HepG2 (cell line): Measurements from ENCODE around the gene NDUFB6.

Source experiments
- CBFB ChIP-seq: sonication (generic); formaldehyde crosslinking; IDR thresholded peaks from 2 replicates; pipeline ENCODE4 v1.4.0; 2020; ENCODE audit warnings: missing genetic modification reagents
- CEBPB ChIP-seq: IDR thresholded peaks from 2 replicates; pipeline ENCODE4 v1.6.1; 2011; ENCODE audit warnings: low read depth, low read length, improper control_type of control experiment, borderline replicate concordance
- CEBPG ChIP-seq: IDR thresholded peaks from 2 replicates; pipeline ENCODE4 v1.6.1; 2016
- CTCF ChIP-seq: sonication (generic); formaldehyde crosslinking; IDR thresholded peaks from 2 replicates; pipeline ENCODE4 v1.5.0; 2020; ENCODE audit warnings: mild to moderate bottlenecking, missing genetic modification reagents, moderate library complexity
- EZH2 ChIP-seq: conservative IDR thresholded peaks from 2 replicates; pipeline ENCODE4 v1.6.1; 2012; ENCODE audit warnings: mild to moderate bottlenecking, low read depth, low read length, moderate library complexity
- HBP1 ChIP-seq: IDR thresholded peaks from 2 replicates; pipeline ENCODE4 v1.6.1; 2016; ENCODE audit warnings: low read depth, control low read depth
- MAFF ChIP-seq: IDR thresholded peaks from 2 replicates; pipeline ENCODE4 v1.6.1; 2011; ENCODE audit warnings: low read depth, low read length, improper control_type of control experiment
- YY1 ChIP-seq: IDR thresholded peaks from 2 replicates; pipeline ENCODE4 v1.6.1; 2011; ENCODE audit warnings: low read length, low read depth, moderate library complexity, mild to moderate bottlenecking; ENCODE audit not compliant: insufficient read depth, insufficient replicate concordance
- ZBTB10 ChIP-seq: sonication (generic); formaldehyde crosslinking; IDR thresholded peaks from 2 replicates; pipeline ENCODE4 v1.4.0; 2020; ENCODE audit warnings: missing genetic modification reagents, borderline replicate concordance
- ZNF180 ChIP-seq: sonication (generic); formaldehyde crosslinking; IDR thresholded peaks from 2 replicates; pipeline ENCODE4 v1.4.0; 2020; ENCODE audit warnings: low read depth, missing genetic modification reagents, borderline replicate concordance
- ZNF296 ChIP-seq: sonication (generic); formaldehyde crosslinking; conservative IDR thresholded peaks from 2 replicates; pipeline ENCODE4 v1.5.0; 2020; ENCODE audit warnings: mild to moderate bottlenecking, missing genetic modification reagents
- ZZZ3 ChIP-seq: sonication (generic); formaldehyde crosslinking; IDR thresholded peaks from 2 replicates; pipeline ENCODE4 v1.4.0; 2020; ENCODE audit warnings: missing genetic modification reagents, mild to moderate bottlenecking, borderline replicate concordance

DNA sequence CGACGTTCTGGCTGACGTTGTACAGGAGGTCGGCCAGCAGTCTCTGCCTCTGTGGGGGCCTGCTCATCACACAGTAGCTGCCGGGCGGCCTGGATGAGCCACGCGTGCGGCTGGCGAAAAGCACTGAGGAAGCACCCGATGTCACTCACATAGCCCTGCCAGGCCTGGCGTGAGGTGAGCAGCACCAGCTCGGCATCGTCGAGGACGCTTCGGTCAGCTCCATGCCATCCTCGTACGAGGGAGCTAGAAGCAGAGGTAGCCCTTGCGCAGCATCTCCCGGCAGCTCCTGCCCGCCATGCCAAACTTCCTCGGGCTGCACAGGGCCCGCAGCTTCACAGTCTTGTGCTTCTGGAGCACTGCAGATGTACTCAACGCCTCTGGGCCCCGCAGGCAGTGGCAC, 6.2 kb downstream of the NDUFB6 start:
- TF ChIP-seq YY1: no peak
- no peak for TF ChIP-seq EZH2
- TF ChIP-seq CEBPG (CRISPR knock-in tag): no peak
- no peak for TF ChIP-seq CEBPB
- TF ChIP-seq CBFB: no peak
- TF ChIP-seq HBP1 (CRISPR knock-in tag): no peak
- no peak for TF ChIP-seq MAFF
- no peak for TF ChIP-seq CTCF (CRISPR knock-in tag)
- TF ChIP-seq ZNF296 (CRISPR knock-in tag): no peak
- no peak for TF ChIP-seq ZBTB10 (CRISPR knock-in tag)
- no peak for TF ChIP-seq ZZZ3 (CRISPR knock-in tag)
- no peak for TF ChIP-seq ZNF180
